WTC11 (cell line): ENCODE results near the gene S100G. TPM values are rescaled to one million over a fixed set of nuclear protein-coding genes. Genes with fewer than 3 reads are reported as not detected.

Experiments used
- ATAC-seq: fragments of 200-7000 bp; cut with Tn5 transposase; 2 replicates; pipeline ENCODE4 v1.10.0; 2021; ENCODE audit warnings: mild to moderate bottlenecking, moderate library complexity
- CTCF ChIA-PET: fragments of 300-600 bp; sonication (Branson Sonifier 250); formaldehyde crosslinking; loops from one replicate; lab custom pipeline; 2021; ENCODE audit warnings: antibody characterized with exemption; lab: Charles Lee
- POLR2A ChIA-PET: fragments of 350-600 bp; sonication (Branson Sonifier 250); formaldehyde crosslinking; loops from one replicate; lab custom pipeline; 2021; ENCODE audit warnings: antibody characterized with exemption; lab: Charles Lee
- DNase-seq: peaks from one replicate; pipeline ENCODE4 v3.0.0; 2021; ENCODE audit warnings: low spot score
- H3K27ac Mint-ChIP-seq: 2 replicates; pipeline ENCODE4 v1.8.0; 2021; ENCODE audit warnings: mixed read lengths
- H3K27me3 Mint-ChIP-seq: 2 replicates; pipeline ENCODE4 v1.8.0; 2021; ENCODE audit warnings: low read depth, mild to moderate bottlenecking, moderate library complexity, mixed read lengths
- H3K36me3 Mint-ChIP-seq: 2 replicates; pipeline ENCODE4 v1.8.0; 2021; ENCODE audit warnings: mixed read lengths
- H3K4me1 Mint-ChIP-seq: 2 replicates; pipeline ENCODE4 v1.8.0; 2022; ENCODE audit warnings: mixed read lengths
- H3K4me3 Mint-ChIP-seq: 2 replicates; pipeline ENCODE4 v1.8.0; 2021; ENCODE audit warnings: mild to moderate bottlenecking, moderate library complexity, mixed read lengths
- H3K9me3 Mint-ChIP-seq: 2 replicates; pipeline ENCODE4 v1.8.0; 2021; ENCODE audit warnings: mixed read lengths
- AFF4 ChIP-seq: sonication (generic); formaldehyde crosslinking; IDR thresholded peaks from 2 replicates; pipeline ENCODE4 v1.8.1; 2023; ENCODE audit warnings: mild to moderate bottlenecking, missing genetic modification reagents, borderline replicate concordance
- ATF1 ChIP-seq: sonication (generic); formaldehyde crosslinking; IDR thresholded peaks from 2 replicates; pipeline ENCODE4 v1.8.1; 2023; ENCODE audit warnings: mild to moderate bottlenecking, moderate library complexity, missing genetic modification reagents
- ATF3 ChIP-seq: sonication (generic); formaldehyde crosslinking; conservative IDR thresholded peaks from 2 replicates; pipeline ENCODE4 v1.8.1; 2022; ENCODE audit warnings: mild to moderate bottlenecking, missing genetic modification reagents
- CREB1 ChIP-seq: sonication (generic); formaldehyde crosslinking; IDR thresholded peaks from 2 replicates; pipeline ENCODE4 v1.8.0; 2023; ENCODE audit warnings: mild to moderate bottlenecking, missing genetic modification reagents
- ERG ChIP-seq: fragments of 250-450 bp; sonication (Bioruptor Pico); IDR thresholded peaks from 2 replicates; pipeline ENCODE4 v1.8.0; 2021; ENCODE audit warnings: mild to moderate bottlenecking
- FOXJ3 ChIP-seq: sonication (generic); formaldehyde crosslinking; IDR thresholded peaks from 2 replicates; pipeline ENCODE4 v1.9.0; 2021; ENCODE audit warnings: missing genetic modification reagents, mild to moderate bottlenecking, borderline replicate concordance
- FOXP4 ChIP-seq: sonication (generic); formaldehyde crosslinking; IDR thresholded peaks from 2 replicates; pipeline ENCODE4 v1.8.0; 2022; ENCODE audit warnings: mild to moderate bottlenecking, missing genetic modification reagents
- HMGA2 ChIP-seq: fragments of 250-450 bp; sonication (Bioruptor Pico); IDR thresholded peaks from 2 replicates; pipeline ENCODE4 v1.4.0; 2021; ENCODE audit warnings: mild to moderate bottlenecking, moderate library complexity
- IRF1 ChIP-seq: sonication (generic); formaldehyde crosslinking; IDR thresholded peaks from 2 replicates; pipeline ENCODE4 v1.8.0; 2023; ENCODE audit warnings: missing genetic modification reagents
- NR1H2 ChIP-seq: sonication (generic); formaldehyde crosslinking; IDR thresholded peaks from 2 replicates; pipeline ENCODE4 v1.9.0; 2021; ENCODE audit warnings: mild to moderate bottlenecking, moderate library complexity, missing genetic modification reagents
- NR3C1 ChIP-seq: sonication (generic); formaldehyde crosslinking; conservative IDR thresholded peaks from 2 replicates; pipeline ENCODE4 v1.8.1; 2023; ENCODE audit warnings: low read depth, mild to moderate bottlenecking, missing genetic modification reagents
- SMAD4 ChIP-seq: sonication (generic); formaldehyde crosslinking; IDR thresholded peaks from 2 replicates; pipeline ENCODE4 v1.8.0; 2022; ENCODE audit warnings: mild to moderate bottlenecking, missing genetic modification reagents
- TEAD4 ChIP-seq: sonication (generic); formaldehyde crosslinking; IDR thresholded peaks from 2 replicates; pipeline ENCODE4 v1.8.0; 2022; ENCODE audit warnings: mild to moderate bottlenecking, missing genetic modification reagents
- ZNF219 ChIP-seq: sonication (generic); formaldehyde crosslinking; IDR thresholded peaks from 2 replicates; pipeline ENCODE4 v1.8.0; 2023; ENCODE audit warnings: missing genetic modification reagents, mild to moderate bottlenecking, borderline replicate concordance
- ZNF512 ChIP-seq: sonication (generic); formaldehyde crosslinking; IDR thresholded peaks from 2 replicates; pipeline ENCODE4 v1.8.1; 2022; ENCODE audit warnings: missing genetic modification reagents, borderline replicate concordance
- total RNA-seq: library from RNA; stranded (reverse); gene quantifications from 3 replicates; pipeline ENCODE4 v1.2.3, GENCODE V29; 2021
- TF ChIP-seq, protein P1 (sequence below): fragments of 250-450 bp; sonication (Bioruptor Pico); IDR thresholded peaks from 2 replicates; pipeline ENCODE4 v1.9.0; 2021; ENCODE audit warnings: mild to moderate bottlenecking, borderline replicate concordance
- TF ChIP-seq, protein P2 (sequence below): sonication (generic); formaldehyde crosslinking; IDR thresholded peaks from 2 replicates; pipeline ENCODE4 v1.8.0; 2022; ENCODE audit warnings: mild to moderate bottlenecking, missing genetic modification reagents
- TF ChIP-seq, protein P3 (sequence below): fragments of 250-450 bp; sonication (Bioruptor Pico); IDR thresholded peaks from 2 replicates; pipeline ENCODE4 v1.9.0; 2021; ENCODE audit warnings: moderate library complexity, mild to moderate bottlenecking, inconsistent platforms, borderline replicate concordance
- TF ChIP-seq, protein P4 (sequence below): fragments of 200-600 bp; IDR thresholded peaks from 2 replicates; pipeline ENCODE4 v1.8.0; 2022; ENCODE audit warnings: antibody characterized with exemption

The S100G gene
- total RNA-seq, 1 experiment from 2014 or later = not detected

- TF ChIP-seq AFF4 (CRISPR knock-in tag) = no peak
- TF ChIP-seq, protein P1, sequence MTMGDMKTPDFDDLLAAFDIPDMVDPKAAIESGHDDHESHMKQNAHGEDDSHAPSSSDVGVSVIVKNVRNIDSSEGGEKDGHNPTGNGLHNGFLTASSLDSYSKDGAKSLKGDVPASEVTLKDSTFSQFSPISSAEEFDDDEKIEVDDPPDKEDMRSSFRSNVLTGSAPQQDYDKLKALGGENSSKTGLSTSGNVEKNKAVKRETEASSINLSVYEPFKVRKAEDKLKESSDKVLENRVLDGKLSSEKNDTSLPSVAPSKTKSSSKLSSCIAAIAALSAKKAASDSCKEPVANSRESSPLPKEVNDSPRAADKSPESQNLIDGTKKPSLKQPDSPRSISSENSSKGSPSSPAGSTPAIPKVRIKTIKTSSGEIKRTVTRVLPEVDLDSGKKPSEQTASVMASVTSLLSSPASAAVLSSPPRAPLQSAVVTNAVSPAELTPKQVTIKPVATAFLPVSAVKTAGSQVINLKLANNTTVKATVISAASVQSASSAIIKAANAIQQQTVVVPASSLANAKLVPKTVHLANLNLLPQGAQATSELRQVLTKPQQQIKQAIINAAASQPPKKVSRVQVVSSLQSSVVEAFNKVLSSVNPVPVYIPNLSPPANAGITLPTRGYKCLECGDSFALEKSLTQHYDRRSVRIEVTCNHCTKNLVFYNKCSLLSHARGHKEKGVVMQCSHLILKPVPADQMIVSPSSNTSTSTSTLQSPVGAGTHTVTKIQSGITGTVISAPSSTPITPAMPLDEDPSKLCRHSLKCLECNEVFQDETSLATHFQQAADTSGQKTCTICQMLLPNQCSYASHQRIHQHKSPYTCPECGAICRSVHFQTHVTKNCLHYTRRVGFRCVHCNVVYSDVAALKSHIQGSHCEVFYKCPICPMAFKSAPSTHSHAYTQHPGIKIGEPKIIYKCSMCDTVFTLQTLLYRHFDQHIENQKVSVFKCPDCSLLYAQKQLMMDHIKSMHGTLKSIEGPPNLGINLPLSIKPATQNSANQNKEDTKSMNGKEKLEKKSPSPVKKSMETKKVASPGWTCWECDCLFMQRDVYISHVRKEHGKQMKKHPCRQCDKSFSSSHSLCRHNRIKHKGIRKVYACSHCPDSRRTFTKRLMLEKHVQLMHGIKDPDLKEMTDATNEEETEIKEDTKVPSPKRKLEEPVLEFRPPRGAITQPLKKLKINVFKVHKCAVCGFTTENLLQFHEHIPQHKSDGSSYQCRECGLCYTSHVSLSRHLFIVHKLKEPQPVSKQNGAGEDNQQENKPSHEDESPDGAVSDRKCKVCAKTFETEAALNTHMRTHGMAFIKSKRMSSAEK (CRISPR knock-in tag) = no peak
- TF ChIP-seq, protein P2, sequence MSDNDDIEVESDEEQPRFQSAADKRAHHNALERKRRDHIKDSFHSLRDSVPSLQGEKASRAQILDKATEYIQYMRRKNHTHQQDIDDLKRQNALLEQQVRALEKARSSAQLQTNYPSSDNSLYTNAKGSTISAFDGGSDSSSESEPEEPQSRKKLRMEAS (CRISPR knock-in tag) = no peak
- TF ChIP-seq ATF3 (CRISPR knock-in tag) = no peak
- TF ChIP-seq ATF1 = no peak
- TF ChIP-seq HMGA2 = no peak
- no peak for TF ChIP-seq ZNF512 (CRISPR knock-in tag)
- no peak for TF ChIP-seq SMAD4 (CRISPR knock-in tag)
- TF ChIP-seq, protein P3, sequence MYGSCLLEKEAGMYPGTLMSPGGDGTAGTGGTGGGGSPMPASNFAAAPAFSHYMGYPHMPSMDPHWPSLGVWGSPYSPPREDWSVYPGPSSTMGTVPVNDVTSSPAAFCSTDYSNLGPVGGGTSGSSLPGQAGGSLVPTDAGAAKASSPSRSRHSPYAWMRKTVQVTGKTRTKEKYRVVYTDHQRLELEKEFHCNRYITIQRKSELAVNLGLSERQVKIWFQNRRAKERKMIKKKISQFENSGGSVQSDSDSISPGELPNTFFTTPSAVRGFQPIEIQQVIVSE (CRISPR knock-in tag) = no peak
- no peak for TF ChIP-seq ZNF219 (CRISPR knock-in tag)
These were observed 32.6 kb upstream of the S100G start (continued) for GRCh38 chrX:16617382-16617781.

- H3K9me3 Mint-ChIP-seq = peaks cover 5% of the 10 kb centered on the region
- ChIA-PET POLR2A (no interaction called here), CTCF (no interaction called here)
- ATAC-seq (no peak), DNase-seq (no peak)
- no peak overlapping the region for H3K4me3 Mint-ChIP-seq
- no peaks in the 10 kb centered on the region for H3K27me3 Mint-ChIP-seq
- peaks cover 12% of the 10 kb centered on the region for H3K4me1 Mint-ChIP-seq
- H3K36me3 Mint-ChIP-seq = peaks cover 36% of the 10 kb centered on the region
- H3K27ac Mint-ChIP-seq = no peak overlapping the region
- TF ChIP-seq IRF1 (CRISPR knock-in tag) = no peak
- TF ChIP-seq, protein P4, sequence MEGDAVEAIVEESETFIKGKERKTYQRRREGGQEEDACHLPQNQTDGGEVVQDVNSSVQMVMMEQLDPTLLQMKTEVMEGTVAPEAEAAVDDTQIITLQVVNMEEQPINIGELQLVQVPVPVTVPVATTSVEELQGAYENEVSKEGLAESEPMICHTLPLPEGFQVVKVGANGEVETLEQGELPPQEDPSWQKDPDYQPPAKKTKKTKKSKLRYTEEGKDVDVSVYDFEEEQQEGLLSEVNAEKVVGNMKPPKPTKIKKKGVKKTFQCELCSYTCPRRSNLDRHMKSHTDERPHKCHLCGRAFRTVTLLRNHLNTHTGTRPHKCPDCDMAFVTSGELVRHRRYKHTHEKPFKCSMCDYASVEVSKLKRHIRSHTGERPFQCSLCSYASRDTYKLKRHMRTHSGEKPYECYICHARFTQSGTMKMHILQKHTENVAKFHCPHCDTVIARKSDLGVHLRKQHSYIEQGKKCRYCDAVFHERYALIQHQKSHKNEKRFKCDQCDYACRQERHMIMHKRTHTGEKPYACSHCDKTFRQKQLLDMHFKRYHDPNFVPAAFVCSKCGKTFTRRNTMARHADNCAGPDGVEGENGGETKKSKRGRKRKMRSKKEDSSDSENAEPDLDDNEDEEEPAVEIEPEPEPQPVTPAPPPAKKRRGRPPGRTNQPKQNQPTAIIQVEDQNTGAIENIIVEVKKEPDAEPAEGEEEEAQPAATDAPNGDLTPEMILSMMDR = no peak
- no peak for TF ChIP-seq CREB1
- no peak for TF ChIP-seq NR1H2 (CRISPR knock-in tag)
- TF ChIP-seq NR3C1 = no peak
- TF ChIP-seq TEAD4 = no peak
- TF ChIP-seq FOXJ3 (CRISPR knock-in tag) = no peak
- no peak for TF ChIP-seq ERG (CRISPR knock-in tag)
- TF ChIP-seq FOXP4 (CRISPR knock-in tag) = no peak
These were observed 31.5 kb upstream of the S100G start for GRCh38 chrX:16618422-16618821.
